Measurements from ENCODE around the gene KCNJ6.
"Not testable (repeated sequence)": the region's sequence is repeated elsewhere in the genome, so short reads cannot be mapped to it uniquely, and the experiment has no call there.

KCNJ6 gene, protein sequence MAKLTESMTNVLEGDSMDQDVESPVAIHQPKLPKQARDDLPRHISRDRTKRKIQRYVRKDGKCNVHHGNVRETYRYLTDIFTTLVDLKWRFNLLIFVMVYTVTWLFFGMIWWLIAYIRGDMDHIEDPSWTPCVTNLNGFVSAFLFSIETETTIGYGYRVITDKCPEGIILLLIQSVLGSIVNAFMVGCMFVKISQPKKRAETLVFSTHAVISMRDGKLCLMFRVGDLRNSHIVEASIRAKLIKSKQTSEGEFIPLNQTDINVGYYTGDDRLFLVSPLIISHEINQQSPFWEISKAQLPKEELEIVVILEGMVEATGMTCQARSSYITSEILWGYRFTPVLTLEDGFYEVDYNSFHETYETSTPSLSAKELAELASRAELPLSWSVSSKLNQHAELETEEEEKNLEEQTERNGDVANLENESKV

DNA sequence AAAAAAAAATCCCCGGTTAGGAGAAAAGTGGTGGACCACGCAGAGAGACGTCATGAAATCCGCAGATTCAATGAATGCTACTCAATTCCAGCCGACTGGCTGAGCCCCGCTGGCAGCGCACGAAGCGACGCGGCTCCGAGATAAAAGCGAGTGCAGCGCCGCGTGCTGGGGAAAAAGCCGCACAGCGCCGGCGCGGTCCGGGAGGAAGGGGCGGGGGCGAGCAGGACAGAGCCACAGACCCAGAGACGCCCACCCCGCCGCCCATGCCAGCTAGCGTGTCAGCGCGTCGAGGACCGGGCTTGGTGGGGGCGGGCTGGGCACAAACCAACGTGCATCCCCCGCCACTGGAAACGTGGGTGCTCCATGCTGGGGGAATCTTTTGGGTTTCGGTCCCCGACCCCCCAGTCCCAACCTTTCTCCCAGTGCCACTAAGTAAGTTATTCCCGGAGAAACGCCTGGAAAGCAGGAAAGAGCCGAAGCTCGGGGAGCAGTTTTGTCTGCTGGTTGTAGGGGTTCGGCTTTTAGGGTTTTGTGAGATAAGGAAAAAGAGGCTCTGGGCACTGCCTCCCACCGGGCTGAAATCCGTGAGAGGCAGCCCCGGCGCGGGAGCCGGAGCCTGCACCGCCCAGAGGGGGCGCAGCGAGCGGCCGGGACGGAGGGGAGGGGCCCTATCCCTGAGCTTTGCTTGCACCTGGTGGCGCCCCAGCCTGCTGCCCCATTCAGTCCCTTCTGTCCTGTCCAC is at the start of gene KCNJ6:
TSS of gene KCNJ6 (minus strand) at position 148 of the 742 bp plus-strand sequence. CDS start 75,775 bp downstream, outside the sequence.
- peak; percentile 2 for DNase-seq

DNA sequence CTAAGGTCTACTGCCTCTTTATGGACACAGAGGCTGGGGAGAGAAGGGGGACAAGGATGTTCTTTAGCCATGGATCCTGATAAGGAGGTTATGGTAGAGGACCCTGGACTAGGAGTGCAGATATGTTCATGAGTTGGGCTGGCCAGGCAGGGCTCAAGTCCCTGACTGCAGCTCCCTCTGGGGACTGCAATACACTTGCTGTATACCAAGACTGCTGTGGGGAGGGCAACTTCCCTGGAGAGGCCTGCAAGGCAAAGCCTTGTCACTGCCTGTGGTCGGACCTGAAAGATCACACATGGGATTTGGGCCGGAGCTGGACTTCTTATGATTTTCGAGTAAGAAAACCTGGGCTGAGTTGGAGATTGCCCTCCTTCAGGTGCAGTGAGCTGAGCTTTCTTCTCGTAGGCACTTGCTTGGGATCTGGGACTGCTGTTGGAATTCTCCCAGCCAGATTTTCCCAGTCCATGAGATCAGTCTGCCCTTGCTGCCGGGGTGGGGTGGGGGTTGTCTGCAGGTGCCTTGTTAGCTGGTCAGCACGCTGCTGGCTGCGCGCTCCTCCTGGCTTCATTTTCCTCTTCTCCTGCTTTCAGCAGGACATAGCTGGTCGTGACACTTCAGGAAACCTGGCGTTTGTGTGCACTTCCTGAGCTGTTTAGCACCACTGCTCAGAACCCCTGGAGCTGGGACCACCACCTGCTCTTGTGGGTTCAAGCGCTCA is 49.0 kb upstream of the KCNJ6 start:
- no peak for DNase-seq

GRCh38 chr21:37958537-37958936 is 42.3 kb upstream of the KCNJ6 start:
- no peak for DNase-seq

DNA sequence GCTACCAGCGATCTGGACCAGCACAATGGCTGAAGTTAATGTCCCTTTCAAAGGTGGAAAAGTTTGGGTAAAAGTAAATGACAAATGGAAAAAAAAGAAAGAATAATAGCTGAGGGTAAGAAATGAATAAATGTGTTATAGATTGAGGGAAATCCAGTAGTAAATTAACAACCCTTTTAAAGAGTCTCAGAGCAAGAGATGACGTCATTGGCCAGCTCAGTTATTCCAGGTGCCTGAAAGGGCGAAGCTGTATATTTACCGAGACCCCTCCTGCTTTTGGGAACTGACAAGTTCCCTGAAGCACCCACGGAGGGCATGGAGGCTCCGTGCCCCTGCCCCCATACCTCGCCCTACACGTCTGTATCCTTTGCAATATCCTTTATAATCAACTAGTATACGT is 40.5 kb upstream of the KCNJ6 start:
- DNase-seq, result no peak

- no peak for DNase-seq
These were observed 28.8 kb upstream of the KCNJ6 start for GRCh38 chr21:37945036-37945435.

- DNase-seq, result no peak
These were observed 28.2 kb upstream of the KCNJ6 start for GRCh38 chr21:37944496-37944895.

DNA sequence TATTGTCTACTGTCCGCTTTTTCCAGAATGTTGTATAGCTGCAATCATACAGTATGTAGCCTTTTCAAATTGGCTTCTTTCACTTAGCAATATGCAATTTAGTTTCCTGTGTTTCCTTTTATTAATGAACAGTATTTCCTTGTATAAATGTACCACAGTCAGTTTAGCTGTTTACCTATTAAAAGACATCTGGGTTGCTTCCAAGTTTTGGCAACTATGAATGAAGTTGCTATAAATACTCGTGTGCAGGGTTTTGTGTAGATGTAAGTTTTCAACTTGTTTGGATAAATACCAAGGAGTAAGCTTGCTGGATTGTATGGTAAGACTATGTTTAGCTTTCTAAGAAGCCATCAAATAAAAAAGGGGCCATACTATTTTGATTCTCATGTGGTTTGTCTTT is 24.4 kb upstream of the KCNJ6 start:
- no peak for DNase-seq

DNA sequence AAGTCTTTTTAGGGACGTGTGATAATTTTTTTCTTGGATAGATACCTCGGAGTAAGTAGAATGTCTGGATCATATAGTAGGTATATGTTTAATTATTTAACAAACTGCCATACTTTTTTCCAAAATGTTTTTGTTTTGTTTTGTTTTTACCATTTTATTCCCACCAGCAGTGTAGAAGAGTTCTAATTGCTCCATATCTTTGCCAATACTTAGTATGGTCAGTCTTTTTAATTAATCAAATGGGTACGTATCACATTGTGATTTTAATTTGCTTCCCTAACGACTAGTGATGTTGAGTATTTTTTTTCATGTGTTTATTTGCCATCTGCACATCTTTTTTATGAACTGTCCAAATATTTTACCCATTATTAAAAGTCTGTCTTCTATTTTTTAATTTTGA is 23.6 kb upstream of the KCNJ6 start:
- no peak for DNase-seq

DNA sequence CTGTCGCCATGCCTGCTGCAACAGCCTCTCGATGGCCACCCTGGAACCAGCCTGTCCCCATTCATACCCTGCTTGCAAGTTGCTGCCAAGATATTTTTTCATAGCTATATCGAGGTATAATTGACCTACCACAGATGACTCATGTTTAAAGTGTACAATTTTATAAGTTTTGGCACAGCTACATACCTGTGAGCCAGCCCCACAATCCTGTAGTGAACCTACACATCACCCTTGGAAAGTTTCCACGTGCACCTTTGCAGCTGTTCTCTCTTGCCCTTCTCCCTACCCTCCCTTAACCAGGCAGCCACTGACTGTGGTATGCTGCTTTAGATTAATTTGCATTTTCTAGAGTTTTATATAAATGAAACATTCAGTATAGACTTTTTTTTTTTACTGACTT is 23.0 kb upstream of the KCNJ6 start:
- DNase-seq, result no peak

- no peak for DNase-seq
These were observed 21.4 kb upstream of the KCNJ6 start for GRCh38 chr21:37937668-37938067.

DNA sequence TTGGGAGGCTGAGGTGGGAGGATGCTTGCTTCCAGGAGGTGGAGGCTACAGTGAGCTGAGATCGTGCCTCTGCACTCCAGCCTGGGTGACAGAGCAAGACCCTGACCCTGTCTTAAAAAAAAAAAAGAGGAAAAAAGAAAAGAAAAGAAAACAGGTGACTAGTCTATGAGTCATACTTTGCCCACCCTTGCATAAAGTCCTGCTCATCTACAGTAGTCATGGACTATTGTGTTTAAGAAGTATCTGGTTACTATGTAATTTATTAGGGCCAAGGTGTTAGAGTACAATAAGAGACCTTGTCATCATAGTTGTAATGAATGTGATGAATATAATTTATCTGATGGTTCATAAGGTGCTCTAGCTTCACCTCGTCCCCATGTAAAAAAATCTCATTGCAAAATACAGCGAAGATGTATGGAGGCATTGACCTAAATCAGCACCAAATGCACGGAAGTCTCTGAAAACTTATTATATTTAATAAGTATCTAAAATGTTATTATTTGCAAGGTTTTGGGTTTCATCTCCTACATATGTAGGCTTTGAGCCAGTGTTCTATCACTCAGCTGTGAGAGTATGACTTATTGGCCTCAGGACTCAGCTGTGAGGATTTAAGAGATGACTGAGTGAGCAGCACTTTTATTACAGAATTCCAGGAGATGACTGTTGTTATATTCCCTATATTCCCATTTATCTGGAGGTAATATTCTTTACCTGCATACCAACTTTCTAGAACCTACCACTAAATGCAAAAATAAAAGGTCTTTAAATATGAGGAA is 19.9 kb upstream of the KCNJ6 start:
- DNase-seq, result no peak

DNA sequence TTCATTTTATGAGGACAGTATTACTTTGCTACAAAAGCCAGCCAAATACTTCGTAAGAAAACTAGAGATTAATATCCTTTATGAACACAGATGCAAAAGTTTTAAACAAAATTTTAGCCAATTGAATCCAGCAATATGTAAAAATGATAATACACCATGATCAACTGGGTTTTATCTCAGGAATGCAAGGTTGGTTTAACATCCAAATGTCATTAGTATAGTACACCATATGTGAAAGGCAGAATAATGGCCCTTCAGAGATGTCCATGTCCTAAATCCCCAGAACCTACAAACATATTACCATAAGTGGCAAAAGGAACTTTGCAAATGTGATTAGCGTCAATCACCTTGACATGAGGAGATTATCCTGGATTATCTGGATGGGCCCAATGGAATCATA is 16.7 kb upstream of the KCNJ6 start:
- no peak for DNase-seq

- DNase-seq, result no peak
These were observed 11.5 kb upstream of the KCNJ6 start for GRCh38 chr21:37927711-37928110.

DNA sequence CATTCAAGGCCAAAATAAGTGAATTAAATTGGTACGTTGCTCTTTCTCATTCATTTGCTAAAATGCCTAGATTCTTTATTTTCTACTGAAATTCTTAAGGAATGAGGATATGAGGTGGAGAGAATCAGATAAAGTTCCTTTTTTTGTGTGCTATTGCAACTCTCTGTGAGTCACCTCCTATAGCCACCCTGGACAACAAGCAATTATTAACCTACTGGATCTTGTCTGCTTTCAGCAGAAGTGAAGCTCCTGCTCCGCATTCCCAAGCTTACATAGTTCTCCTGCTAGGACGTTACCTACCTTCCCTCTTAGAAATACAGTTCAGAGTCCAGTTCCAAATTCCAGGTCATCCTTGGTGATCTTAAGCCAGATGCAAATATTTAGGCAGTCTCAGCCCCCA is 4.8 kb upstream of the KCNJ6 start:
- DNase-seq, result no peak

DNA sequence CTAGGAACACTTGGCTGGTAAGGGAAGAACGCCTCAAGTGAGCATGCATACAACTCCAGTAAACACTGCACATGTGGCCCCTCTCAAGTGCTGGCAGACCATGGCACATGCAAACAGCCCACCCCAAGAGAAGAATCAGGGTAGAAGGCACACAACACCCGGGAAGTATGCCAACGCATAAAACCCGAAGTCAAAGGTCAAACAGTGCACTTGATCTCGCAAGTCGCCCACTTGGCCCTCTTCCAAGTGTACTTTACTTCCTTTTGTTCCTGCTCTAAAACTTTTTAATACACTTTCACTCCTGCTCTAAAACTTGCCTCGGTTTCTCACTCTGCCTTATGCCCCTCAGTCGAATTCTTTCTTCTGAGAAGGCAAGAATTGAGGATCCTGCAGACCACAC is 4.0 kb upstream of the KCNJ6 start:
- DNase-seq, result not testable (repeated sequence)

DNA sequence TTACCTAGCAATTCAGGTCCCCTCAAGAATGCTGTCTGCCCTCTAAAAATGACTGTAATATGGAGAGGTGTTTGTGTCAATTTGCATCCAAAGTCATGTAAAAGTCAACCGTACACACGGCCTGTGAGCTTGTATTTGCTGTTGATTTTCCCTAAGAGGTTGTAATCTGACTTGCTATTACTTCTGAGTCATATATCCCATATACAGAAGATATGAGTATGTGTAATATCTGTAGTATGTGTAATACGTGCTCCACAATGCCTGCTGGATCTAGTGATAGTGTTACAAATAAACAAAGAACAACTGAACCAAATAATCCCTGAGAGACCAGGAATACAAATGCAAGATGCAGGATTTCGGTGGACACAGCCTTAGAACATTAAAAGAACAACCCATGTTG is 1.4 kb upstream of the KCNJ6 start:
- no peak for DNase-seq

- no peak for DNase-seq
These were observed 332 bp downstream of the KCNJ6 start for GRCh38 chr21:37915941-37916309.

- DNase-seq, result no peak
These were observed 753 bp downstream of the KCNJ6 start for GRCh38 chr21:37915497-37915911.

DNA sequence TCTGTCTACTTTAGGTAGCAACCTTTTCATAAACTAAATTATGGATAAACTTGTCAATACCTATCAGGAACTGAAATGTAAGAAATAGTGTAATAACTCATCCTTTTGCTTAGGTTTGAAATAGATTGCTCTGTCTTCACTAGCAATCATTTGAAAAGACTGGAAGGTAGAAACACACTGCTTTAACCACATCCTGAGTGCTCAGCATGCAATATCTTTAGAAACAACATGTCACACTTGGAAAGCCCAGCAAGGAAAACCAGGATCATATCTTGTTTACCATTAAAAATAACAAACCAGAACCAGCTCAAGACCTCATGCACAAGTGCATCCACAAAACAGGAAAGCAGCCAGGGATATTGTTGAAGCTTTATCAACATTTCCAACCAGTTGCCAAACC is 3.6 kb downstream of the KCNJ6 start:
- no peak for DNase-seq

DNA sequence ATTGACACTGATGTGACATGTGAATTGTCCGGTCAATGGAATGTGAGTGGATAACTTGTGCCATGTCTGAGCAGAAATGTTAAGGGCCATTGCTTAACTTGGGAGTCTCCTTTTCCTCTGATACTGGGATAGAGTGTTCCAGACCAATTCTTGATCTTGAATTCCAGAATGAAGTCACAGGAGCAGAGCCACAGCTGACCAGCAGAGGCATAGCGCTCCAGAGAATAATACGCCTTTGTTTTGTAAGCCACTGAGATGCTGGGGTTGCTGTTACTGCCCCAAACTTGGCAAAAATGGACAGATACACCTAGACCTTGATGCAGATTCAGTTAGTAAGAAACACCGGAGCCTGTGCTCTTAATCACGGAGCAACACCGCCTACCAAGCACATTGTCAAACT is 6.3 kb downstream of the KCNJ6 start:
- no peak for DNase-seq

GRCh38 chr21:37908691-37909090 is 7.6 kb downstream of the KCNJ6 start:
- no peak for DNase-seq

GRCh38 chr21:37907076-37907475 is 9.2 kb downstream of the KCNJ6 start:
- DNase-seq, result no peak

DNA sequence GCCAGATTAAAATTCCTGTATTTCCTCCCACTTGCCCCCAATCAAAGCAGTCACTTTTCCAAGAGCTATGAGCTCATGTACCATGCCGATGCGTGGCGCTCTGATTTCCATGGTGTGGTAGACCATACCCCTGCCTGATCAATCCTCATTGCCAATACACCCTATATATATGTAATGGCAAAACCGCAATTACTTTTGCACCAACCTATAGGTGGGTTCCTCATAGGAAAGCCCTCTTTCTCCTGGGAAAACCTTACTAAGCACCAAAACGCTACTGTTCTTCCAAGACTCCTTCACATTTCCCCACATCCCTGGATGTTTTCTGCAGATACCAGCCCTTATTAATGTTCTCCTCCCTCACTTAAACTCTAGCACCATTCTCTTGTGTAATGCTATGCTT is 11.0 kb downstream of the KCNJ6 start:
- DNase-seq, result no peak

All from KG1 (cell line).